ENCODE results near the gene UBA52. TPM values are rescaled to one million over a fixed set of nuclear protein-coding genes. Genes with fewer than 3 reads are reported as not detected.

UBA52 gene
- total and polyA plus RNA-seq, 2 of the 8 experiments (the other 6 are each of a cell fraction or from before 2014, with no cell fraction given), result 1,340 to 5,409 TPM

DNA sequence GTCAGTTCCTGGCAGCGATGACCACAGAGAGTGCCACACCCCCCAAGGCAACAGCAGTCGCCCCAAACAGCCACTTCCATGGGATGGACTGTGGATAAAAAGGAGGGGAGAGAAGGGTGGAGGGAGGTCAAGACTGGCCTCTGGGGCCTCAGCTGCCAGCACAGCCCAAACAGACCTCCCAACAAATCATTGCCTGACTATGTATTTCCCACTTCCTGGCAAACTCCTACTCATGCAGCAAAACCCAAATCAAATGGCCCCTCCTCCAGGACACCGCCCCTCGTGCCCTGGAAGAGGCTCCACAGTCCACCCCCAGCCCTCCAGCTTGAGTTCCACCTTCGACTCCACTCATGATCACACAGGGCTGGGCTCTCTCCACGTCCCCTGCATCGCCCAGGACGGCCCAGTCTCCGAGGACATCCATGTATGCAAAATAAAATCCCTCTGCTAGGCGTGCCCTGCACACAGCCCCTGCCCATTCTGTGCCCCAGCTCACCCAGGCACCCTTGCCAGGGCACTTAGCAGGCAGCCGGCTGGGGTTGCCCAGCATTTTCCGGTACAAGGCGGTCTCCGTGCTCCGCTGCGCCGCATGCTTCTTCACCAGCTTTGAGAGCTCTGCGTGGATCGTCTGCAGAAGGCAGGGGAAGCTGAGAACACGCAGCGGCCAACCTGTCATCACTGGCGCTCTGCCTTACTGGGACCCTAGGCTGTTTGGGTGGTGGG lies 39.3 kb upstream of the UBA52 start:
- H3K56ac ChIP-seq (replicated peaks; ENCODE audit: insufficient read length, low read depth, low read length), result no peak overlapping the region
- no peak overlapping the region for H2AFZ ChIP-seq (ENCODE audit: low read length)
- no peak overlapping the region for H4K91ac ChIP-seq (replicated peaks; ENCODE audit: insufficient read length, low read length)
- H3K4me1 ChIP-seq (replicated peaks in 1 of 4; ENCODE audit: control insufficient read depth in 3 of 4, insufficient read depth in 4 of 4, low read length in 3 of 4), result no peaks in the 10 kb centered on the region
- H2BK20ac ChIP-seq (ENCODE audit: low read length), result no peak overlapping the region
- DNase-seq (ENCODE audit: low read depth in 1 of 2, low spot score in 2 of 2), result no peak
- no peaks in the 10 kb centered on the region for H3K9me3 ChIP-seq (ENCODE audit: insufficient read depth in 2 of 2, low read depth in 1 of 2, low read length in 1 of 2)
- H3K27ac ChIP-seq (ENCODE audit: low read depth, low read length), result no peak overlapping the region
- no peak overlapping the region for H4K8ac ChIP-seq (ENCODE audit: extremely low read depth, insufficient read depth, low read length)
- no peak overlapping the region for H2AK5ac ChIP-seq (ENCODE audit: low read depth, low read length)
- ChIA-PET POLR2A (ENCODE audit: partially characterized antibody) (interaction anchor here (2.6 kb wide), 1 partner anchor 8 kb away, joined by 11 read pairs; no protein-coding TSS in a partner anchor), CTCF (ENCODE audit: partially characterized antibody) (interaction anchor here (1.3 to 6.1 kb wide), 3 partner anchors 11 to 62 kb away, joined by 3 to 37 read pairs (median 4); partner anchors contain the start of gene ELL)
- no peak overlapping the region for H3K4ac ChIP-seq (replicated peaks; ENCODE audit: insufficient read length, low read depth, low read length)
- no peak overlapping the region for H3K9ac ChIP-seq (replicated peaks in 1 of 4; ENCODE audit: extremely low read depth in 1 of 4, low read depth in 3 of 4, low read length in 3 of 4)
- H3K79me1 ChIP-seq (ENCODE audit: low read depth, low read length), result no peaks in the 10 kb centered on the region; the same call in 1 of the 2 replicates
- H3K79me2 ChIP-seq (ENCODE audit: control insufficient read depth in 1 of 2, insufficient read depth in 2 of 2, low read length in 2 of 2), result no peaks in the 10 kb centered on the region
- peaks cover 11 to 42% (median 26%) of the 10 kb centered on the region in 4 experiments; a peak in 7 of 8 replicates for H3K36me3 ChIP-seq (ENCODE audit: control insufficient read depth in 2 of 4, insufficient read depth in 4 of 4, low read length in 3 of 4)
- H3K4me2 ChIP-seq (ENCODE audit: insufficient read depth in 1 of 2, low read depth in 2 of 2, low read length in 2 of 2), result no peak overlapping the region
- peaks cover 3 to 6% of the 10 kb centered on the region in 2 experiments for H4K20me1 ChIP-seq (replicated peaks in 1 of 2; ENCODE audit: control insufficient read depth in 1 of 2, insufficient read depth in 2 of 2, low read length in 2 of 2)
- H2BK120ac ChIP-seq (replicated peaks; ENCODE audit: low read depth, low read length), result no peak overlapping the region
- TF ChIP-seq HDAC2 (IDR thresholded peaks at IDR 0.05; ENCODE audit: borderline replicate concordance in 1 of 2, low read depth in 2 of 2, low read length in 2 of 2) (no peak), CTBP2 (IDR thresholded peaks at IDR 0.05; ENCODE audit: borderline replicate concordance, insufficient read depth, insufficient read length, low read length) (no peak), HDAC6 (IDR thresholded peaks at IDR 0.05; ENCODE audit: low read depth, low read length) (no peak), GTF2F1 (IDR thresholded peaks at IDR 0.05; ENCODE audit: borderline replicate concordance, low read depth, low read length) (no peak)
- H3K27me3 ChIP-seq (replicated peaks in 1 of 4; ENCODE audit: control insufficient read depth in 3 of 4, extremely low read depth in 1 of 4, insufficient read depth in 3 of 4, low read length in 3 of 4), result no peaks in the 10 kb centered on the region
- 94% methylated on average over 20 of the region's 22 CpGs; no CpG with 5 or more reads in 1 of the 2 experiments for WGBS, 2 experiments (ENCODE audit: extremely low coverage in 1 of 2, insufficient coverage in 1 of 2, insufficient read length in 1 of 2, insufficient replicate concordance in 2 of 2, low coverage in 1 of 2, low lambda C conversion rate in 2 of 2, missing lambda C conversion rate in 1 of 2)
- no peaks in the 10 kb centered on the region for H3K23me2 ChIP-seq (ENCODE audit: low read depth, low read length)
- no peak overlapping the region for H3K14ac ChIP-seq (ENCODE audit: insufficient read length)
- no peak overlapping the region for H3K18ac ChIP-seq (ENCODE audit: extremely low read depth, low read length)
- H2BK15ac ChIP-seq (ENCODE audit: low read length), result no peak overlapping the region
- H4K5ac ChIP-seq (ENCODE audit: insufficient read length, low read depth, low read length), result no peak overlapping the region
- FAIRE-seq, result no peak
- H3K23ac ChIP-seq (ENCODE audit: insufficient read length), result no peak overlapping the region
- no peak overlapping the region for H2BK12ac ChIP-seq (ENCODE audit: low read depth, low read length)
- H3K4me3 ChIP-seq (ENCODE audit: extremely low read depth in 1 of 4, insufficient read depth in 2 of 4, low read depth in 3 of 4, low read length in 4 of 4), result no peak overlapping the region
- no peak overlapping the region for H2BK5ac ChIP-seq (ENCODE audit: low read depth, low read length)
